GM12873 (cell line): ENCODE results near the gene FGF6.

Source experiments
- CTCF ChIP-seq: IDR thresholded peaks from 2 replicates; pipeline ENCODE4 v1.5.1; 2012; ENCODE audit warnings: low read depth, mild to moderate bottlenecking, moderate library complexity, low read length, control low read depth; ENCODE audit not compliant: insufficient read depth; ENCODE audit errors: missing control alignments

The FGF6 gene

GRCh38 chr12:4412465-4412864, 33.1 kb downstream of the FGF6 start:
- TF ChIP-seq CTCF, result no peak

GRCh38 chr12:4412056-4412455, 33.6 kb downstream of the FGF6 start:
- TF ChIP-seq CTCF, result no peak

- TF ChIP-seq CTCF, result no peak
Measured at GRCh38 chr12:4407136-4407535, 38.5 kb downstream of the FGF6 start.

- TF ChIP-seq CTCF, result no peak
Measured at GRCh38 chr12:4402996-4403395, 42.6 kb downstream of the FGF6 start.

GRCh38 chr12:4401117-4401516, 44.5 kb downstream of the FGF6 start:
- no peak for TF ChIP-seq CTCF

GRCh38 chr12:4395818-4396217, 49.8 kb downstream of the FGF6 start:
- no peak for TF ChIP-seq CTCF

GRCh38 chr12:4393211-4393610, 52.4 kb downstream of the FGF6 start:
- TF ChIP-seq CTCF, result no peak

- TF ChIP-seq CTCF, result no peak
Measured at GRCh38 chr12:4392223-4392742, 53.3 kb downstream of the FGF6 start.
